AG09319 (cell line): Measurements from ENCODE around the gene METTL21A.

Experiments used
- DNase-seq: peaks from one replicate; pipeline ENCODE4 v3.0.0-alpha.2; 2010; ENCODE audit warnings: low read depth; ENCODE audit errors: extremely low read depth
- CTCF ChIP-seq: IDR thresholded peaks from 2 replicates; pipeline ENCODE4 v1.5.1; 2011; ENCODE audit warnings: low read depth, mild to moderate bottlenecking, inconsistent platforms, low read length, moderate library complexity

Gene METTL21A

GRCh38 chr2:207606399-207606798 lies 18.8 kb downstream of the METTL21A start:
- no peak for TF ChIP-seq CTCF

GRCh38 chr2:207603486-207603885 lies 21.7 kb downstream of the METTL21A start:
- DNase-seq = no peak
- no peak for TF ChIP-seq CTCF

More at GRCh38 chr2:207606399-207606798, 18.8 kb downstream of the METTL21A start:
- DNase-seq = no peak

GRCh38 chr2:207601774-207602173 lies 23.4 kb downstream of the METTL21A start:
- no peak for TF ChIP-seq CTCF
- no peak for DNase-seq

- no peak for TF ChIP-seq CTCF
- no peak for DNase-seq
Measured at GRCh38 chr2:207600231-207600630, 25.0 kb downstream of the METTL21A start.

GRCh38 chr2:207599636-207600035 lies 25.6 kb downstream of the METTL21A start:
- TF ChIP-seq CTCF = no peak
- no peak for DNase-seq

- no peak for TF ChIP-seq CTCF
- no peak for DNase-seq
Measured at GRCh38 chr2:207594731-207595130, 30.5 kb downstream of the METTL21A start.

GRCh38 chr2:207594264-207594663 lies 30.9 kb downstream of the METTL21A start:
- DNase-seq = no peak
- no peak for TF ChIP-seq CTCF
